Thoracic aorta (tissue), 2 donors: ENCODE data around the gene H2BK1. TPM values are rescaled to one million over a fixed set of nuclear protein-coding genes. Genes with fewer than 3 reads are reported as not detected.

Experiments used
- ATAC-seq: fragments of 150-250 bp; one replicate; pipeline ENCODE4 v1.8.0; 2017; ENCODE audit warnings: low read depth; ENCODE audit not compliant: insufficient number of reproducible peaks, low FRiP score
- DNase-seq: peaks from one replicate; pipeline ENCODE4 v3.0.0-alpha.2; 2020; ENCODE audit warnings: low spot score
- H3K27ac ChIP-seq, 2 donors: fragments of 200-600 bp; sonication (generic); 1 replicate in 1 of 2; 2 replicates in 1 of 2; pipeline ENCODE4 v1.5.1; 2016; ENCODE audit warnings: mild to moderate bottlenecking in 2 of 2, moderate library complexity in 2 of 2
- H3K27me3 ChIP-seq: fragments of 200-600 bp; sonication (generic); replicated peaks from 2 replicates; pipeline ENCODE4 v1.6.0; 2016; ENCODE audit warnings: mild to moderate bottlenecking; ENCODE audit not compliant: insufficient read depth
- H3K36me3 ChIP-seq: fragments of 200-600 bp; sonication (generic); one replicate; pipeline ENCODE4 v1.5.1; 2016
- H3K4me1 ChIP-seq, 2 donors: fragments of 200-600 bp; sonication (generic); 1 replicate in 1 of 2; 2 replicates in 1 of 2; pipeline versions ENCODE4 v1.5.1 to v1.6.0; 2016; ENCODE audit warnings: low read depth in 2 of 2, mild to moderate bottlenecking in 1 of 2; ENCODE audit not compliant: control insufficient read depth in 1 of 2
- H3K4me3 ChIP-seq: fragments of 200-600 bp; sonication (generic); 2 replicates; pipeline ENCODE4 v1.5.1; 2016; ENCODE audit warnings: mild to moderate bottlenecking
- H3K9me3 ChIP-seq: fragments of 200-600 bp; sonication (generic); 2 replicates; pipeline ENCODE4 v1.5.1; 2016
- CTCF ChIP-seq: fragments of 200-600 bp; sonication (generic); IDR thresholded peaks from one replicate; pipeline ENCODE4 v1.5.1; 2019; ENCODE audit warnings: antibody characterized with exemption
- total RNA-seq, 2 donors: library from RNA; depleted of rRNA; stranded (reverse); fragments of >200 nt; gene quantifications; one replicate each; pipeline versions ENCODE4 v1.1.0 to v1.2.3, GENCODE V29; 2016

The H2BK1 gene
- total RNA-seq, 2 donors from 2014 or later, result not detected

- H3K36me3 ChIP-seq, result no peaks in the 10 kb centered on the region
- H3K4me1 ChIP-seq, result no peaks in the 10 kb centered on the region
- no peak overlapping the region for H3K4me3 ChIP-seq
- no peak for TF ChIP-seq CTCF
- H3K27me3 ChIP-seq, result no peaks in the 10 kb centered on the region
- DNase-seq (no peak), ATAC-seq (no peak)
- no peak overlapping the region for H3K27ac ChIP-seq
- H3K9me3 ChIP-seq, result no peaks in the 10 kb centered on the region
Measured at GRCh38 chr7:151207315-151207714, 3.0 kb downstream of the H2BK1 start.

GRCh38 chr7:151206914-151207313, 3.4 kb downstream of the H2BK1 start:
- DNase-seq, result no peak
- no peak overlapping the region for H3K4me3 ChIP-seq
- no peaks in the 10 kb centered on the region for H3K36me3 ChIP-seq
- no peaks in the 10 kb centered on the region for H3K4me1 ChIP-seq
- no peak overlapping the region for H3K27ac ChIP-seq
- H3K9me3 ChIP-seq, result no peaks in the 10 kb centered on the region
- TF ChIP-seq CTCF, result no peak
- no peak for ATAC-seq
- no peaks in the 10 kb centered on the region for H3K27me3 ChIP-seq

GRCh38 chr7:151205730-151206129, 4.6 kb downstream of the H2BK1 start:
- H3K9me3 ChIP-seq, result no peaks in the 10 kb centered on the region
- no peaks in the 10 kb centered on the region for H3K27me3 ChIP-seq
- no peak for TF ChIP-seq CTCF
- ATAC-seq, result no peak
- H3K4me1 ChIP-seq, result no peaks in the 10 kb centered on the region
- H3K36me3 ChIP-seq, result no peaks in the 10 kb centered on the region
- no peak overlapping the region for H3K4me3 ChIP-seq
- H3K27ac ChIP-seq, result no peak overlapping the region
- no peak for DNase-seq

- DNase-seq (no peak), ATAC-seq (no peak)
- Histone ChIP-seq H3K9me3 (no peaks in the 10 kb centered on the region), H3K27ac (no peak overlapping the region), H3K36me3 (no peaks in the 10 kb centered on the region), H3K4me3 (no peak overlapping the region), H3K4me1 (no peaks in the 10 kb centered on the region), H3K27me3 (no peaks in the 10 kb centered on the region)
- no peak for TF ChIP-seq CTCF
Measured at GRCh38 chr7:151204383-151205032, 5.8 kb downstream of the H2BK1 start.

- Histone ChIP-seq H3K4me1 (no peaks in the 10 kb centered on the region), H3K27ac (no peak overlapping the region), H3K27me3 (no peaks in the 10 kb centered on the region), H3K36me3 (no peaks in the 10 kb centered on the region), H3K9me3 (no peaks in the 10 kb centered on the region), H3K4me3 (no peak overlapping the region)
- ATAC-seq (no peak), DNase-seq (no peak)
- TF ChIP-seq CTCF, result no peak
Measured at GRCh38 chr7:151202836-151203235, 7.5 kb downstream of the H2BK1 start.
